Panc1 (cell line): ENCODE measurements around the gene TESK2. TPM values are rescaled to one million over a fixed set of nuclear protein-coding genes. Genes with fewer than 3 reads are reported as not detected.
"Not testable (repeated sequence)": the region's sequence is repeated elsewhere in the genome, so short reads cannot be mapped to it uniquely, and the experiment has no call there.

Source experiments
- ATAC-seq: fragments of 200-7000 bp; cut with Tn5 transposase; 2 replicates; pipeline ENCODE4 v1.9.1; 2020; ENCODE audit warnings: mild to moderate bottlenecking, moderate library complexity
- BruUV-seq: library from RNA; stranded (reverse); fragments of 400-500 nt; replicated peaks from 2 replicates; lab custom pipeline; 2021; lab: Mats Ljungman, UMichigan
- CTCF ChIA-PET: fragments of 300-600 bp; sonication (Branson Sonifier 250); formaldehyde crosslinking; loops from one replicate; lab custom pipeline; 2022; ENCODE audit warnings: antibody characterized with exemption; lab: Charles Lee
- POLR2A ChIA-PET: fragments of 300-600 bp; sonication (Branson Sonifier 250); formaldehyde crosslinking; loops from one replicate; lab custom pipeline; 2022; ENCODE audit warnings: antibody characterized with exemption; lab: Charles Lee
- DNase-seq: peaks from one replicate; pipeline ENCODE4 v3.0.0-alpha.2; 2010; ENCODE audit warnings: low read depth, low spot score
- H3K27ac ChIP-seq: 2 replicates; pipeline ENCODE4 v1.5.1; 2011; ENCODE audit warnings: mild to moderate bottlenecking, low read length, inconsistent platforms
- H3K27me3 ChIP-seq: fragments of 200-500 bp; sonication (Bioruptor generic); 2 replicates; pipeline ENCODE4 v1.6.0; 2014; ENCODE audit warnings: low read length, inconsistent platforms; ENCODE audit not compliant: control insufficient read depth, insufficient read depth
- H3K36me3 ChIP-seq: fragments of 200-500 bp; sonication (Bioruptor generic); 2 replicates; pipeline ENCODE4 v1.5.1; 2014; ENCODE audit warnings: inconsistent platforms, mild to moderate bottlenecking, low read length, moderate library complexity; ENCODE audit not compliant: control insufficient read depth, insufficient read depth
- H3K4me1 ChIP-seq: 2 replicates; pipeline ENCODE4 v1.5.1; 2011; ENCODE audit warnings: inconsistent platforms, mild to moderate bottlenecking, low read length, moderate library complexity; ENCODE audit not compliant: control insufficient read depth, insufficient read depth
- H3K4me3 ChIP-seq, 2 experiments: 2 replicates each; pipeline ENCODE4 v1.5.1; 2011 to 2012; ENCODE audit warnings: low read depth in 2 of 2, low read length in 2 of 2, mild to moderate bottlenecking in 2 of 2, inconsistent platforms in 1 of 2, moderate library complexity in 1 of 2
- H3K9me3 ChIP-seq: fragments of 200-500 bp; sonication (Bioruptor generic); 2 replicates; pipeline ENCODE4 v1.5.1; 2014; ENCODE audit warnings: low read depth, mild to moderate bottlenecking, inconsistent platforms, low read length, moderate library complexity; ENCODE audit not compliant: control insufficient read depth, insufficient read depth
- POLR2AphosphoS5 ChIP-seq: IDR thresholded peaks from 2 replicates; pipeline ENCODE4 v1.6.1; 2012; ENCODE audit warnings: mild to moderate bottlenecking, low read depth, low read length, moderate library complexity
- SIN3A ChIP-seq: IDR thresholded peaks from 2 replicates; pipeline ENCODE4 v1.6.1; 2012; ENCODE audit warnings: low read depth, mild to moderate bottlenecking, low read length, moderate library complexity, borderline replicate concordance; ENCODE audit not compliant: insufficient read depth
- TCF7L2 ChIP-seq: IDR thresholded peaks from 2 replicates; pipeline ENCODE4 v1.6.1; 2011; ENCODE audit warnings: mild to moderate bottlenecking, low read depth, low read length, inconsistent platforms
- in situ Hi-C: cut with HindIII; loops from 2 replicates; pipeline ENCODE4 v1.10.0; 2016; ENCODE audit warnings: low sequenced_read_pairs, low pct_unique_long_range_greater_than_20kb
- intact Hi-C: fragments of 100-400 bp; cut with micrococcal nuclease; formaldehyde crosslinking; loops from one replicate; pipeline ENCODE4 v1.10.0; 2022; ENCODE audit not compliant: unreplicated experiment
- total RNA-seq: library from RNA; stranded (reverse); gene quantifications from one replicate; pipeline ENCODE4 v1.2.1, GENCODE V29; 2021; ENCODE audit not compliant: unreplicated experiment
- TF ChIP-seq, protein P1 (sequence below): fragments of 450-650 bp; IDR thresholded peaks from 2 replicates; pipeline ENCODE4 v1.5.1; 2017; ENCODE audit warnings: mild to moderate bottlenecking
- TF ChIP-seq, protein P2 (sequence below), 2 experiments: IDR thresholded peaks; 2 replicates each; pipeline ENCODE4 v1.6.1; 2011 to 2012; ENCODE audit warnings: low read depth in 2 of 2, control low read depth in 1 of 2, low read length in 1 of 2, mild to moderate bottlenecking in 1 of 2, moderate library complexity in 1 of 2; ENCODE audit not compliant: insufficient read depth in 1 of 2

TESK2 gene
- total RNA-seq, 1 experiment from 2014 or later: 3.3 TPM

DNA sequence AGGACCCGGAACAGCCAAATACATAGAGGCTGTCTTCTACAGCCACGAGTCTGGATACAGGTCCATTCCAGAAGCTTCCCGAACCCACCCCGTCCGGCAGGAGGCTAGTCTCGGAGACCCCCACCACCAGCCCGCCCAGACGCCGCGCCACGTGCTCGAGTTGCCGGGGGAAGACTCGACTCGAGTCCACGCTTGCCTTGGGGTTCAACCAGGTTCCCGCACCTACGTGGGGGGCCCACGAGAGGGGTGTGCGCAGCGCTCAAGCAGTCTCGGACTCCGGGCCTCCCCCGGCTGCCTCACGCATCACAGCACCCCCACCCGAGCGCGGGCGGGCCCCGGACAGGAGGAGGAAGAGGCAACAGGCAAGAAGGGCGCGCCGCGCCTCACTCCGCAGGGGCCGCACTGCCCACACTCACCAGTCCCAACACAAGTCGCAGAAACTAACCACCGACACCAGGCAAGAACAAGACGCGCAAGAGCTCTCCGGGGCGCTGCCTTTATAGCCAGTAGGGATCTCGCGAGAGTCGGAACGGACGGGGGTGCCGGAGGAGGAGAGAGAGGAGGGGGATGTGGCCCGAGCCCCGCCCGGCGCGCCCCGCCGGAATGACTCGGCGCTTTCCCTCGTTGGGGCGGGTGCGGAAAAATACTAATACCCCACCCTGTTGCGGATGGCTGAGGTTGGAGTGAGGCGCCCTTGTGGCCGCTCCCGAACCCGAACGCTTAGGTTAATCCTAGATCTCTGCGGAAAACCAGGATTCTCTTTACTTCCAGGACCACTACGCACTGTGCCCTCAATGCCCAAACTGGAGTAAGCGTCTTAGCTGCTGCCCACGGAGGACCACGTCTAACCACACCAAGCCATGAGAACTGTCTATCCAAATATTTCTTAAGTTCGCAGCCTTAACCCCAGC lies 30.7 kb upstream of the TESK2 start, which contains the start of gene PRDX1:
PRDX1 (minus strand) TSS at position 472 of the 911 bp plus-strand sequence. CDS start 2,841 bp downstream, outside the sequence.
- in situ Hi-C loops: no loop called here
- Histone ChIP-seq H3K36me3 (peaks cover 12% of the 10 kb centered on the region), H3K27ac (peak within 1 kb of the TSS; percentile 99), H3K4me3 (peak within 1 kb of the TSS; percentile 92 to 98), H3K4me1 (peaks cover 21% of the 10 kb centered on the region), H3K9me3 (no peaks in the 10 kb centered on the region), H3K27me3 (no peaks in the 10 kb centered on the region)
- intact Hi-C loops: loop anchor here (5.0 kb wide), 1 partner anchor 36 kb away; no protein-coding TSS in a partner anchor
- peak; percentile 93 for ATAC-seq
- peak; percentile 84 for DNase-seq
- POLR2A ChIA-PET: interaction anchor here (0.6 to 1.6 kb wide), 10 partner anchors 18 to 1677 kb away, joined by 3 to 10 read pairs (median 4); partner anchors contain the start of genes AKR1A1, CCDC163 and MMACHC
- TF ChIP-seq TCF7L2 (no peak), SIN3A (peak; percentile 99), POLR2AphosphoS5 (peak; percentile 100)
- TF ChIP-seq, protein P1, sequence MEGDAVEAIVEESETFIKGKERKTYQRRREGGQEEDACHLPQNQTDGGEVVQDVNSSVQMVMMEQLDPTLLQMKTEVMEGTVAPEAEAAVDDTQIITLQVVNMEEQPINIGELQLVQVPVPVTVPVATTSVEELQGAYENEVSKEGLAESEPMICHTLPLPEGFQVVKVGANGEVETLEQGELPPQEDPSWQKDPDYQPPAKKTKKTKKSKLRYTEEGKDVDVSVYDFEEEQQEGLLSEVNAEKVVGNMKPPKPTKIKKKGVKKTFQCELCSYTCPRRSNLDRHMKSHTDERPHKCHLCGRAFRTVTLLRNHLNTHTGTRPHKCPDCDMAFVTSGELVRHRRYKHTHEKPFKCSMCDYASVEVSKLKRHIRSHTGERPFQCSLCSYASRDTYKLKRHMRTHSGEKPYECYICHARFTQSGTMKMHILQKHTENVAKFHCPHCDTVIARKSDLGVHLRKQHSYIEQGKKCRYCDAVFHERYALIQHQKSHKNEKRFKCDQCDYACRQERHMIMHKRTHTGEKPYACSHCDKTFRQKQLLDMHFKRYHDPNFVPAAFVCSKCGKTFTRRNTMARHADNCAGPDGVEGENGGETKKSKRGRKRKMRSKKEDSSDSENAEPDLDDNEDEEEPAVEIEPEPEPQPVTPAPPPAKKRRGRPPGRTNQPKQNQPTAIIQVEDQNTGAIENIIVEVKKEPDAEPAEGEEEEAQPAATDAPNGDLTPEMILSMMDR: no peak
- TF ChIP-seq, protein P2, sequence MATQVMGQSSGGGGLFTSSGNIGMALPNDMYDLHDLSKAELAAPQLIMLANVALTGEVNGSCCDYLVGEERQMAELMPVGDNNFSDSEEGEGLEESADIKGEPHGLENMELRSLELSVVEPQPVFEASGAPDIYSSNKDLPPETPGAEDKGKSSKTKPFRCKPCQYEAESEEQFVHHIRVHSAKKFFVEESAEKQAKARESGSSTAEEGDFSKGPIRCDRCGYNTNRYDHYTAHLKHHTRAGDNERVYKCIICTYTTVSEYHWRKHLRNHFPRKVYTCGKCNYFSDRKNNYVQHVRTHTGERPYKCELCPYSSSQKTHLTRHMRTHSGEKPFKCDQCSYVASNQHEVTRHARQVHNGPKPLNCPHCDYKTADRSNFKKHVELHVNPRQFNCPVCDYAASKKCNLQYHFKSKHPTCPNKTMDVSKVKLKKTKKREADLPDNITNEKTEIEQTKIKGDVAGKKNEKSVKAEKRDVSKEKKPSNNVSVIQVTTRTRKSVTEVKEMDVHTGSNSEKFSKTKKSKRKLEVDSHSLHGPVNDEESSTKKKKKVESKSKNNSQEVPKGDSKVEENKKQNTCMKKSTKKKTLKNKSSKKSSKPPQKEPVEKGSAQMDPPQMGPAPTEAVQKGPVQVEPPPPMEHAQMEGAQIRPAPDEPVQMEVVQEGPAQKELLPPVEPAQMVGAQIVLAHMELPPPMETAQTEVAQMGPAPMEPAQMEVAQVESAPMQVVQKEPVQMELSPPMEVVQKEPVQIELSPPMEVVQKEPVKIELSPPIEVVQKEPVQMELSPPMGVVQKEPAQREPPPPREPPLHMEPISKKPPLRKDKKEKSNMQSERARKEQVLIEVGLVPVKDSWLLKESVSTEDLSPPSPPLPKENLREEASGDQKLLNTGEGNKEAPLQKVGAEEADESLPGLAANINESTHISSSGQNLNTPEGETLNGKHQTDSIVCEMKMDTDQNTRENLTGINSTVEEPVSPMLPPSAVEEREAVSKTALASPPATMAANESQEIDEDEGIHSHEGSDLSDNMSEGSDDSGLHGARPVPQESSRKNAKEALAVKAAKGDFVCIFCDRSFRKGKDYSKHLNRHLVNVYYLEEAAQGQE (IDR thresholded peaks at IDR 0.05; ENCODE audit: insufficient read depth in 1 of 2, low read depth in 2 of 2, low read length in 1 of 2): peak in 1 of 2 experiments; percentile 36; a peak in 1 of 4 replicates
- CTCF ChIA-PET: interaction anchor here (0.5 to 1.6 kb wide), 2 partner anchors 20 to 47 kb away, joined by 3 to 11 read pairs; no protein-coding TSS in a partner anchor
- BruUV-seq: TSS peak; percentile 81

DNA sequence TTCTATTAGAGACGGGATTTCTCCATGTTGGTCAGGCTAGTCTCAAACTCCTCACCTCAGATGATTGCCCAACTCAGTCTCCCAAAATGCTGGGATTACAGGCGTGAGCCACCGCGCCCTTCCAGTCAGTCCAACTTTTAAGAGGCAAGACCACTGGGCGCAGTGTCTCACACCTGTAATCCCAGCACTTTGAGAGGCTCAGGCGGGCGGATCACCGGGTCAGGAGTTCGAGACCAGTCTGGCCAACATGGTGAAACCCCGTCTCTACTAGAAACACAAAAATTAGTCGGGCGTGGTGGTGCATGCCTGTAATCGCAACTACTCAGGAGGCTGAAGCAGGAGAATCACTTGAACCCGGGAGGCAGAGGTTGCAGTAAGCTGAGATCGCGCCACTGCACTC lies 28.8 kb upstream of the TESK2 start:
- POLR2A ChIA-PET, H3K27ac ChIP-seq, DNase-seq, H3K9me3 ChIP-seq, H3K27me3 ChIP-seq, ATAC-seq, in situ Hi-C loops, BruUV-seq: not testable (repeated sequence)
- peaks cover 14% of the 10 kb centered on the region for H3K4me1 ChIP-seq
- peaks cover 28% of the 10 kb centered on the region for H3K36me3 ChIP-seq
- CTCF ChIA-PET: interaction anchor here (0.6 kb wide), 2 partner anchors 144 to 603 kb away, joined by 3 to 8 read pairs; no protein-coding TSS in a partner anchor
- peak overlapping the region; percentile 92 to 98 for H3K4me3 ChIP-seq
- intact Hi-C loops: loop anchor here (5.0 kb wide), 1 partner anchor 38 kb away; no protein-coding TSS in a partner anchor
